Hepatocyte (in vitro differentiated cells): ENCODE measurements around the gene NCS1. TPM values are rescaled to one million over a fixed set of nuclear protein-coding genes. Genes with fewer than 3 reads are reported as not detected.

Experiments
- DNase-seq: peaks from one replicate; pipeline ENCODE4 v3.0.0-alpha.2; 2016; ENCODE audit warnings: low spot score
- H2AFZ ChIP-seq: fragments of 200-600 bp; sonication (generic); 2 replicates; pipeline ENCODE4 v1.6.0; 2016; ENCODE audit warnings: antibody characterized with exemption, mild to moderate bottlenecking
- H3K27ac ChIP-seq: fragments of 200-600 bp; sonication (generic); 2 replicates; pipeline ENCODE4 v1.5.1; 2016; ENCODE audit warnings: mild to moderate bottlenecking
- H3K27me3 ChIP-seq: fragments of 200-600 bp; sonication (generic); 2 replicates; pipeline ENCODE4 v1.6.1; 2016
- H3K36me3 ChIP-seq: fragments of 200-600 bp; sonication (generic); replicated peaks from 2 replicates; pipeline ENCODE4 v1.5.1; 2016; ENCODE audit warnings: low read depth; ENCODE audit not compliant: insufficient read depth
- H3K4me1 ChIP-seq: fragments of 200-600 bp; sonication (generic); 2 replicates; pipeline ENCODE4 v1.5.1; 2016; ENCODE audit warnings: mild to moderate bottlenecking, moderate library complexity; ENCODE audit not compliant: insufficient read depth
- H3K4me2 ChIP-seq: fragments of 200-600 bp; sonication (generic); 2 replicates; pipeline ENCODE4 v1.6.0; 2016
- H3K4me3 ChIP-seq: fragments of 200-600 bp; sonication (generic); 2 replicates; pipeline ENCODE4 v1.5.1; 2016; ENCODE audit warnings: mild to moderate bottlenecking
- H3K79me2 ChIP-seq: fragments of 200-600 bp; sonication (generic); 2 replicates; pipeline ENCODE4 v1.6.0; 2017; ENCODE audit warnings: mild to moderate bottlenecking
- H3K9me2 ChIP-seq: fragments of 200-600 bp; sonication (generic); replicated peaks from 2 replicates; pipeline ENCODE4 v1.6.0; 2017; ENCODE audit warnings: mild to moderate bottlenecking; ENCODE audit not compliant: insufficient read depth
- H3K9me3 ChIP-seq: fragments of 200-600 bp; sonication (generic); 2 replicates; pipeline ENCODE4 v1.5.1; 2016; ENCODE audit warnings: low read depth, mild to moderate bottlenecking
- H4K20me1 ChIP-seq: fragments of 200-600 bp; sonication (generic); 2 replicates; pipeline ENCODE4 v1.6.0; 2016; ENCODE audit warnings: mild to moderate bottlenecking; ENCODE audit not compliant: insufficient read depth, poor library complexity, severe bottlenecking
- EZH2 ChIP-seq: fragments of 200-600 bp; sonication (generic); IDR thresholded peaks from 2 replicates; pipeline ENCODE4 v1.6.1; 2016; ENCODE audit warnings: antibody characterized with exemption, mild to moderate bottlenecking, borderline replicate concordance
- EZH2phosphoT487 ChIP-seq: fragments of 200-600 bp; sonication (generic); IDR thresholded peaks from one replicate; pipeline ENCODE4 v1.6.1; 2018; ENCODE audit warnings: antibody characterized with exemption, mild to moderate bottlenecking, low read depth, moderate library complexity; ENCODE audit not compliant: unreplicated experiment, severe bottlenecking
- WGBS: methylation state at CpG from one replicate; pipeline ENCODE4 v1.1.6; 2016; ENCODE audit warnings: low lambda C conversion rate; ENCODE audit errors: missing lambda C conversion rate; 5-methylcytosine and 5-hydroxymethylcytosine counted together
- polyA plus RNA-seq: library from polyadenylated mRNA; unstranded; fragments of >200 nt; fragmentation: Nextera tagmentation; extraction: Ambion mirVana; gene quantifications from 2 replicates; pipeline ENCODE4 v1.2.1, GENCODE V29; 2016
- total RNA-seq: library from RNA; depleted of rRNA; stranded (reverse); fragments of >200 nt; gene quantifications from 2 replicates; pipeline ENCODE4 v1.2.3, GENCODE V29; 2014
- TF ChIP-seq, protein P1 (sequence below): fragments of 200-600 bp; sonication (generic); IDR thresholded peaks from 2 replicates; pipeline ENCODE4 v1.5.1; 2016; ENCODE audit warnings: antibody characterized with exemption, mild to moderate bottlenecking; ENCODE audit not compliant: poor library complexity

The NCS1 gene
- total and polyA plus RNA-seq, 2 experiments from 2014 or later = 16.8 to 25.3 TPM

DNA sequence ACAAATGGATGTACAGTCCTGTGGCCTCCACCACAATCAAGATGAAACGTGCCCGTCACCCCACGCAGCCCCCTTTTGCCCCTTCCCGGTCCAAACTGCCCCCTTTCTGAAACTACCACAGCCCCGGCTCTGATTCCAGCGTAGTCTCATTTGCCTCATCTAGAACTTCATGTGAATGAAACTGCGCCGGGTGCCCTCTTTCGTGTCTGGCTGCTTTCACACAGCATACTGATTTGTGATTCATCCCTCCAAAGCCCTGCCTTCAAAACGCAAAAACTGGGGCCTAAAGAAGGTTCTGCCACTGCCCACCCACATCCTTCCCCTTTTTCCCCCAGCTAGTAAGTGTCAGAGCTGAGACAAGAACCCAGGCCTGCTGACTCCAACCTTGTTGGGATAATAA lies 31.5 kb upstream of the NCS1 start:
- Histone ChIP-seq H3K27me3 (no peaks in the 10 kb centered on the region), H3K9me3 (no peaks in the 10 kb centered on the region), H3K4me2 (no peak overlapping the region), H2AFZ (no peak overlapping the region), H3K4me1 (peaks cover 12% of the 10 kb centered on the region), H3K27ac (no peak overlapping the region), H3K36me3 (no peaks in the 10 kb centered on the region), H3K79me2 (no peaks in the 10 kb centered on the region), H4K20me1 (no peaks in the 10 kb centered on the region), H3K9me2 (no peaks in the 10 kb centered on the region), H3K4me3 (no peak overlapping the region)
- TF ChIP-seq, protein P1, sequence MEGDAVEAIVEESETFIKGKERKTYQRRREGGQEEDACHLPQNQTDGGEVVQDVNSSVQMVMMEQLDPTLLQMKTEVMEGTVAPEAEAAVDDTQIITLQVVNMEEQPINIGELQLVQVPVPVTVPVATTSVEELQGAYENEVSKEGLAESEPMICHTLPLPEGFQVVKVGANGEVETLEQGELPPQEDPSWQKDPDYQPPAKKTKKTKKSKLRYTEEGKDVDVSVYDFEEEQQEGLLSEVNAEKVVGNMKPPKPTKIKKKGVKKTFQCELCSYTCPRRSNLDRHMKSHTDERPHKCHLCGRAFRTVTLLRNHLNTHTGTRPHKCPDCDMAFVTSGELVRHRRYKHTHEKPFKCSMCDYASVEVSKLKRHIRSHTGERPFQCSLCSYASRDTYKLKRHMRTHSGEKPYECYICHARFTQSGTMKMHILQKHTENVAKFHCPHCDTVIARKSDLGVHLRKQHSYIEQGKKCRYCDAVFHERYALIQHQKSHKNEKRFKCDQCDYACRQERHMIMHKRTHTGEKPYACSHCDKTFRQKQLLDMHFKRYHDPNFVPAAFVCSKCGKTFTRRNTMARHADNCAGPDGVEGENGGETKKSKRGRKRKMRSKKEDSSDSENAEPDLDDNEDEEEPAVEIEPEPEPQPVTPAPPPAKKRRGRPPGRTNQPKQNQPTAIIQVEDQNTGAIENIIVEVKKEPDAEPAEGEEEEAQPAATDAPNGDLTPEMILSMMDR = no peak
- TF ChIP-seq EZH2phosphoT487 (no peak), EZH2 (no peak)
- DNase-seq = no peak
- 90% methylated on average over 10 of the region's 10 CpGs for WGBS

DNA sequence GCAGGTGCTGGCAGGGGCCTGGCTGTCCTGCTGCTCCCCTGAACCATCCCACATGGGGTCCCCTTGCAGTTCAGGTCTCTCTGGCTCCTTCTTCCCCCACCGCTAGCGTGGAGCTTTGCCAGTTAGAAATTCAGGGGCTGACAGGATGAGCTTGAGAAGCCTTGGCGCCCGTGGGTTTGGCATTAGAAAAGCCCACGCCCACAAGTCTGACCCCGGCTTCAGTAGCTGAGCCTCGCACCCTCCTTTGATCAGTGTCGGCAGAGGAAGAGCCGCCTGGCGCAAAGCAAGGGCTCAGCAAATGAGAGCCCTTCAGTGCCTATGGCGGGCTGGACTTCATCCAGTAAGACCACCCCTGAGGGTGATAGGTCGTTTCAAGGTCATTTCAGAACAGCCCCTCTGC lies 30.1 kb upstream of the NCS1 start:
- H3K27me3 ChIP-seq = no peaks in the 10 kb centered on the region
- no peak overlapping the region for H3K4me3 ChIP-seq
- H3K36me3 ChIP-seq = no peaks in the 10 kb centered on the region
- no peak overlapping the region for H2AFZ ChIP-seq
- H3K27ac ChIP-seq = no peak overlapping the region
- no peaks in the 10 kb centered on the region for H3K9me2 ChIP-seq
- no peaks in the 10 kb centered on the region for H4K20me1 ChIP-seq
- peaks cover 12% of the 10 kb centered on the region for H3K4me1 ChIP-seq
- DNase-seq = no peak
- no peak overlapping the region for H3K4me2 ChIP-seq
- no peak for TF ChIP-seq EZH2
- no peak for TF ChIP-seq EZH2phosphoT487
- TF ChIP-seq, protein P1 = no peak
- H3K9me3 ChIP-seq = no peaks in the 10 kb centered on the region
- H3K79me2 ChIP-seq = no peaks in the 10 kb centered on the region
- 92% methylated on average over 12 of the region's 12 CpGs for WGBS

DNA sequence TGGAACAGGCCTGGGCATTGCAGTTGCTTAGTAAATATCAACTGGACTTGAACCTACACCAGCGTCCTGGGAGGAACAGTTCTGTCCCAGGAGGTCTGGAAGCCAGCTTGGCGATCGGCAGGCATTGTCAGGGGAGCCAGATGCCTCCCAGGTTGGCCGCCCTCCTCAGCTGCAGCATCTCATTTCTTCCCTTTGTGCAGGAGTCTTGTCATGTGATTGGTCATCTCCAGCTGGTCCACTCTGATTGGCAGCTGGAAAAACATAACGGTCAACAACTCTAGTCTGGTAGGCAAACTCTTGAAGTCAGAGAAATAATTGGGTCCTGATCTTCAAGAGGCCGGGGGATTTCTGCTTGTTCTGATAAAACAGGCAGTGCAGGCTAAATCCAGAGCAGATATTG lies 29.6 kb upstream of the NCS1 start:
- no peak overlapping the region for H3K4me3 ChIP-seq
- H3K27ac ChIP-seq = no peak overlapping the region
- H3K4me1 ChIP-seq = peaks cover 11% of the 10 kb centered on the region
- H3K4me2 ChIP-seq = no peak overlapping the region
- no peak for DNase-seq
- no peaks in the 10 kb centered on the region for H3K79me2 ChIP-seq
- H3K9me2 ChIP-seq = no peaks in the 10 kb centered on the region
- no peaks in the 10 kb centered on the region for H3K27me3 ChIP-seq
- H2AFZ ChIP-seq = no peak overlapping the region
- H4K20me1 ChIP-seq = no peaks in the 10 kb centered on the region
- H3K9me3 ChIP-seq = no peaks in the 10 kb centered on the region
- H3K36me3 ChIP-seq = no peaks in the 10 kb centered on the region
- 56% methylated on average over 6 of the region's 6 CpGs for WGBS
- TF ChIP-seq EZH2phosphoT487 = no peak
- TF ChIP-seq, protein P1 = no peak
- TF ChIP-seq EZH2 = no peak

DNA sequence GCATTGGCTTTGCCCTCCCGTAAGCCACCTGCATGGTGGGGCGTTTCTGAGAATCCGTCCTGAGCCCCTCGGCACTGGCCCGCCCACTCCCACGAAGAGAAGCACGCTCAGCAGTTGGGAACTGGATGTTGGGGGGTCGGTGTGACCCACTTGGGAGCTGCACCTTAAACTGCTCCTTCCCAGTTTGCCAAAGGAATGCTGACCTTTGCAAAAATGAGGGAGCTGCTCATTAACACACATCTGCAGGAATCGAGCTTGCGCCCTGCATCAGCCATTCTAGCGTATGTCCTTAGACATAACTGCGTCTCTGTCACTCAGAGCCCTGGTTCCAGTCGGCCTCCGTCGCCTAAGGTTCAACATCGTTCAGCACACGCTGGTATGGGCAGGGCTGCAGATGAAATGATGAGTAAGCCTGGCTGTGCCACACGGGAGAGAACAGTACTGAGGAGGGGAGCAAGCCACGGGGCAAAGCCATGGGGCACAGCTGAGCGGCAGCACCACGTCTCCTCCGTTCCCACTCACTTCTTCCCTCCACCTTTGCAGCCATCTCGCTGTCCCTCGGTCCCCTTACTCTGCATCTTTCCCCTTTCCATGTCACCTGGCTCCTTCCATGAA lies 28.8 kb upstream of the NCS1 start:
- Histone ChIP-seq H3K27me3 (no peaks in the 10 kb centered on the region), H3K9me2 (no peaks in the 10 kb centered on the region), H2AFZ (no peak overlapping the region), H3K79me2 (no peaks in the 10 kb centered on the region), H3K9me3 (no peaks in the 10 kb centered on the region), H3K27ac (no peak overlapping the region), H4K20me1 (no peaks in the 10 kb centered on the region), H3K4me2 (no peak overlapping the region), H3K4me1 (peaks cover 9% of the 10 kb centered on the region), H3K36me3 (no peaks in the 10 kb centered on the region), H3K4me3 (no peak overlapping the region)
- no peak for DNase-seq
- TF ChIP-seq EZH2 (no peak), EZH2phosphoT487 (no peak)
- TF ChIP-seq, protein P1 = no peak
- WGBS = 89% methylated on average over 24 of the region's 24 CpGs
